ENCODE results near the gene ZFYVE1. TPM values are rescaled to one million over a fixed set of nuclear protein-coding genes. Genes with fewer than 3 reads are reported as not detected.

Gene ZFYVE1
- polyA plus RNA-seq, 2 of the 4 experiments (the other 2 are of a cell fraction): 7.4 to 9.4 TPM

- H3K4me3 ChIP-seq: no peak overlapping the region
- ChIA-PET CTCF (no interaction called here), POLR2A (no interaction called here)
- H3K9me3 ChIP-seq: no peaks in the 10 kb centered on the region
- no peak overlapping the region for H3K27ac ChIP-seq
- H3K4me1 ChIP-seq: no peaks in the 10 kb centered on the region
- TF ChIP-seq MAFK (IDR thresholded peaks at IDR 0.05; ENCODE audit: partially characterized antibody): no peak
- TF ChIP-seq CEBPB (IDR thresholded peaks at IDR 0.05): no peak
- no peak for TF ChIP-seq ZNF302 (CRISPR knock-in tag; IDR thresholded peaks at IDR 0.05)
- TF ChIP-seq SREBF2 (IDR thresholded peaks at IDR 0.05): no peak
- no peak for TF ChIP-seq NR3C1 (IDR thresholded peaks at IDR 0.05)
- TF ChIP-seq, protein P1, sequence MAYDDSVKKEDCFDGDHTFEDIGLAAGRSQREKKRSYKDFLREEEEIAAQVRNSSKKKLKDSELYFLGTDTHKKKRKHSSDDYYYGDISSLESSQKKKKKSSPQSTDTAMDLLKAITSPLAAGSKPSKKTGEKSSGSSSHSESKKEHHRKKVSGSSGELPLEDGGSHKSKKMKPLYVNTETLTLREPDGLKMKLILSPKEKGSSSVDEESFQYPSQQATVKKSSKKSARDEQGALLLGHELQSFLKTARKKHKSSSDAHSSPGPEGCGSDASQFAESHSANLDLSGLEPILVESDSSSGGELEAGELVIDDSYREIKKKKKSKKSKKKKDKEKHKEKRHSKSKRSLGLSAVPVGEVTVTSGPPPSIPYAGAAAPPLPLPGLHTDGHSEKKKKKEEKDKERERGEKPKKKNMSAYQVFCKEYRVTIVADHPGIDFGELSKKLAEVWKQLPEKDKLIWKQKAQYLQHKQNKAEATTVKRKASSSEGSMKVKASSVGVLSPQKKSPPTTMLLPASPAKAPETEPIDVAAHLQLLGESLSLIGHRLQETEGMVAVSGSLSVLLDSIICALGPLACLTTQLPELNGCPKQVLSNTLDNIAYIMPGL (CRISPR knock-in tag; IDR thresholded peaks at IDR 0.05; ENCODE audit: borderline replicate concordance): no peak
- TF ChIP-seq JUN (IDR thresholded peaks at IDR 0.05): no peak
- TF ChIP-seq EP300 (IDR thresholded peaks at IDR 0.05): no peak
- no peak for TF ChIP-seq KDM1A (IDR thresholded peaks at IDR 0.05; ENCODE audit: low read depth)
- TF ChIP-seq CBX2 (IDR thresholded peaks at IDR 0.05; ENCODE audit: borderline replicate concordance, low read depth): no peak
- no peak for TF ChIP-seq RAD21 (conservative IDR thresholded peaks at IDR 0.05 in 1 of 2, IDR thresholded peaks at IDR 0.05 in 1 of 2)
- no peak for TF ChIP-seq ELK1 (IDR thresholded peaks at IDR 0.05; ENCODE audit: low read depth, low read length)
- no peak for TF ChIP-seq EHF (CRISPR knock-in tag; IDR thresholded peaks at IDR 0.05)
- no peak for TF ChIP-seq MYC (IDR thresholded peaks at IDR 0.05; ENCODE audit: borderline replicate concordance, low read length)
- TF ChIP-seq MAZ (IDR thresholded peaks at IDR 0.05; ENCODE audit: borderline replicate concordance, low read depth, low read length): no peak
- no peak for TF ChIP-seq PHF8 (IDR thresholded peaks at IDR 0.05; ENCODE audit: borderline replicate concordance, low read depth)
- TF ChIP-seq RARB (CRISPR knock-in tag; IDR thresholded peaks at IDR 0.05): no peak
- TF ChIP-seq JUNB (IDR thresholded peaks at IDR 0.05): no peak
- TF ChIP-seq, protein P2, sequence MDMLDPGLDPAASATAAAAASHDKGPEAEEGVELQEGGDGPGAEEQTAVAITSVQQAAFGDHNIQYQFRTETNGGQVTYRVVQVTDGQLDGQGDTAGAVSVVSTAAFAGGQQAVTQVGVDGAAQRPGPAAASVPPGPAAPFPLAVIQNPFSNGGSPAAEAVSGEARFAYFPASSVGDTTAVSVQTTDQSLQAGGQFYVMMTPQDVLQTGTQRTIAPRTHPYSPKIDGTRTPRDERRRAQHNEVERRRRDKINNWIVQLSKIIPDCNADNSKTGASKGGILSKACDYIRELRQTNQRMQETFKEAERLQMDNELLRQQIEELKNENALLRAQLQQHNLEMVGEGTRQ (IDR thresholded peaks at IDR 0.05): no peak
- no peak overlapping the region for H3K4me2 ChIP-seq
- ATAC-seq (no peak), DNase-seq (ENCODE audit: low read depth in 1 of 2, low spot score in 1 of 2) (no peak), FAIRE-seq (no peak)
- WGBS (ENCODE audit: missing lambda C conversion rate): 89% methylated on average over 2 of the region's 2 CpGs
These were observed 28.5 kb downstream of the ZFYVE1 start for GRCh38 chr14:72998252-72998903.

DNA sequence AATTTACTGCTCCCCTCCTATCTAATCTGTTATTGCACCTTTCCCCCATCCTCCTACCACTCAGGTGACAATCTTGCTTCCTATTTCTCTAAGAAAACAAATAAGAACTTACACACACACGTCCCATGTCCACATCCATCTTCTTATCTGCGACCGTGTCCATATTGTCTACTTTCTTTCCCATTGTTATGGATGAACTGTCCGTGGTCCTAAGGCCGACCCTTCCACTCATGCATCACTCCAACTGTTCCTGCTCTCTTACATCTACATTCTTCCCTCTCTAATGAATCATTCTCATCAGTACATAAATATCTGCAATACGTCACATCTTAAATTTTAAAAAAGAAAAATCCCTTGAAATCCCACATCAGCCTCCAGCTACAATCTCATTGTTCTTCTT is 30.0 kb downstream of the ZFYVE1 start:
- FAIRE-seq: no peak
- DNase-seq (ENCODE audit: low read depth in 1 of 2, low spot score in 1 of 2): no peak
- POLR2A ChIA-PET: no interaction called here
- Histone ChIP-seq H3K4me3 (no peak overlapping the region), H3K4me1 (no peaks in the 10 kb centered on the region), H3K27ac (no peak overlapping the region), H3K9me3 (no peaks in the 10 kb centered on the region), H3K4me2 (no peak overlapping the region)
- TF ChIP-seq POLR2AphosphoS2 (conservative IDR thresholded peaks at IDR 0.05; ENCODE audit: low read length): no peak
- TF ChIP-seq ZSCAN20 (CRISPR knock-in tag; IDR thresholded peaks at IDR 0.05): no peak
- TF ChIP-seq, protein P2 (IDR thresholded peaks at IDR 0.05): no peak
- CTCF ChIA-PET: interaction anchor here (0.8 to 1.3 kb wide), 2 partner anchors 10 to 475 kb away, joined by 3 to 4 read pairs; no protein-coding TSS in a partner anchor
- WGBS (ENCODE audit: missing lambda C conversion rate): 82% methylated on average over 6 of the region's 6 CpGs
- ATAC-seq: no peak

Measured in A549 (cell line).